ENCODE data around the gene DCAF10.

DNA sequence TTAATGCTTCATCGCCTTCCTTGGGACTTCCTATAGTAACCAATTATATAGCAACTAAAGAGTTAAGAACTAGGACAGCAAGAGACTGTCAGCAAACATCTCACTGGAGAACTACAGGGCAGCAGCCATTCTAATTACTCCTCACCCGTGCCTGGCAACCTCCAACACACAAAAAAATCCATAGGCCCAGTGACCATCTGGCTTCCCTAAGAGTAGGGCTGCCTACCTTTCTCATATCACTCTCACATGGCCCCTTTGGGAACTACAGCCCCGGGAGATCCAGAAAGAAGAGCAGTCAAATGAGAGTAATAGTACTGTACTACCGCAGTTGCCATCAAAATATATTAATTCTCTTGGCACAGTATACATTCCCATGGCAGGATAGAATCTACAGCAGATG lies 5.7 kb downstream of the DCAF10 start:
- TF ChIP-seq, protein P1, sequence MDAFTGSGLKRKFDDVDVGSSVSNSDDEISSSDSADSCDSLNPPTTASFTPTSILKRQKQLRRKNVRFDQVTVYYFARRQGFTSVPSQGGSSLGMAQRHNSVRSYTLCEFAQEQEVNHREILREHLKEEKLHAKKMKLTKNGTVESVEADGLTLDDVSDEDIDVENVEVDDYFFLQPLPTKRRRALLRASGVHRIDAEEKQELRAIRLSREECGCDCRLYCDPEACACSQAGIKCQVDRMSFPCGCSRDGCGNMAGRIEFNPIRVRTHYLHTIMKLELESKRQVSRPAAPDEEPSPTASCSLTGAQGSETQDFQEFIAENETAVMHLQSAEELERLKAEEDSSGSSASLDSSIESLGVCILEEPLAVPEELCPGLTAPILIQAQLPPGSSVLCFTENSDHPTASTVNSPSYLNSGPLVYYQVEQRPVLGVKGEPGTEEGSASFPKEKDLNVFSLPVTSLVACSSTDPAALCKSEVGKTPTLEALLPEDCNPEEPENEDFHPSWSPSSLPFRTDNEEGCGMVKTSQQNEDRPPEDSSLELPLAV (CRISPR knock-in tag; conservative IDR thresholded peaks at IDR 0.05; ENCODE audit: low read depth): no peak
- TF ChIP-seq, protein P2, sequence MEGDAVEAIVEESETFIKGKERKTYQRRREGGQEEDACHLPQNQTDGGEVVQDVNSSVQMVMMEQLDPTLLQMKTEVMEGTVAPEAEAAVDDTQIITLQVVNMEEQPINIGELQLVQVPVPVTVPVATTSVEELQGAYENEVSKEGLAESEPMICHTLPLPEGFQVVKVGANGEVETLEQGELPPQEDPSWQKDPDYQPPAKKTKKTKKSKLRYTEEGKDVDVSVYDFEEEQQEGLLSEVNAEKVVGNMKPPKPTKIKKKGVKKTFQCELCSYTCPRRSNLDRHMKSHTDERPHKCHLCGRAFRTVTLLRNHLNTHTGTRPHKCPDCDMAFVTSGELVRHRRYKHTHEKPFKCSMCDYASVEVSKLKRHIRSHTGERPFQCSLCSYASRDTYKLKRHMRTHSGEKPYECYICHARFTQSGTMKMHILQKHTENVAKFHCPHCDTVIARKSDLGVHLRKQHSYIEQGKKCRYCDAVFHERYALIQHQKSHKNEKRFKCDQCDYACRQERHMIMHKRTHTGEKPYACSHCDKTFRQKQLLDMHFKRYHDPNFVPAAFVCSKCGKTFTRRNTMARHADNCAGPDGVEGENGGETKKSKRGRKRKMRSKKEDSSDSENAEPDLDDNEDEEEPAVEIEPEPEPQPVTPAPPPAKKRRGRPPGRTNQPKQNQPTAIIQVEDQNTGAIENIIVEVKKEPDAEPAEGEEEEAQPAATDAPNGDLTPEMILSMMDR (CRISPR knock-in tag; IDR thresholded peaks at IDR 0.05): no peak
- TF ChIP-seq, protein P3, sequence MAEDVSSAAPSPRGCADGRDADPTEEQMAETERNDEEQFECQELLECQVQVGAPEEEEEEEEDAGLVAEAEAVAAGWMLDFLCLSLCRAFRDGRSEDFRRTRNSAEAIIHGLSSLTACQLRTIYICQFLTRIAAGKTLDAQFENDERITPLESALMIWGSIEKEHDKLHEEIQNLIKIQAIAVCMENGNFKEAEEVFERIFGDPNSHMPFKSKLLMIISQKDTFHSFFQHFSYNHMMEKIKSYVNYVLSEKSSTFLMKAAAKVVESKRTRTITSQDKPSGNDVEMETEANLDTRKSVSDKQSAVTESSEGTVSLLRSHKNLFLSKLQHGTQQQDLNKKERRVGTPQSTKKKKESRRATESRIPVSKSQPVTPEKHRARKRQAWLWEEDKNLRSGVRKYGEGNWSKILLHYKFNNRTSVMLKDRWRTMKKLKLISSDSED (CRISPR knock-in tag; IDR thresholded peaks at IDR 0.05): no peak
- TF ChIP-seq SOX6 (IDR thresholded peaks at IDR 0.05) (no peak), SOX6 (CRISPR knock-in tag; IDR thresholded peaks at IDR 0.05) (no peak), POLR2A (IDR thresholded peaks at IDR 0.05; ENCODE audit: insufficient read depth in 1 of 2, low read depth in 2 of 2, low read length in 2 of 2) (no peak), ZNF274 (CRISPR knock-in tag; IDR thresholded peaks at IDR 0.05) (no peak), SMC3 (IDR thresholded peaks at IDR 0.05; ENCODE audit: low read length) (no peak), ZNF224 (CRISPR knock-in tag; IDR thresholded peaks at IDR 0.05) (no peak), MYC (CRISPR knock-in tag; IDR thresholded peaks at IDR 0.05; ENCODE audit: borderline replicate concordance) (no peak), RAD21 (CRISPR knock-in tag; IDR thresholded peaks at IDR 0.05) (no peak), HNF4A (CRISPR knock-in tag; IDR thresholded peaks at IDR 0.05) (no peak)

Data from HepG2 (cell line).